Tibial nerve (tissue), 4 donors: ENCODE data around the gene AXDND1.

Experiments
- EP300 ChIP-seq, 2 donors: sonication (generic); formaldehyde crosslinking; IDR thresholded peaks; one replicate each; pipeline ENCODE4 v1.6.1; 2017; ENCODE audit warnings: antibody characterized with exemption in 2 of 2, mild to moderate bottlenecking in 1 of 2
- TF ChIP-seq, protein P1 (sequence below), 5 experiments: fragments of 200-600 bp in 3 of 5; fragments of 450-650 bp in 2 of 5; sonication (generic) in 3 of 5; IDR thresholded peaks; one replicate each; pipeline ENCODE4 v1.5.1; 2016 to 2019; ENCODE audit warnings: antibody characterized with exemption in 5 of 5, mild to moderate bottlenecking in 3 of 5, moderate library complexity in 2 of 5

DNA sequence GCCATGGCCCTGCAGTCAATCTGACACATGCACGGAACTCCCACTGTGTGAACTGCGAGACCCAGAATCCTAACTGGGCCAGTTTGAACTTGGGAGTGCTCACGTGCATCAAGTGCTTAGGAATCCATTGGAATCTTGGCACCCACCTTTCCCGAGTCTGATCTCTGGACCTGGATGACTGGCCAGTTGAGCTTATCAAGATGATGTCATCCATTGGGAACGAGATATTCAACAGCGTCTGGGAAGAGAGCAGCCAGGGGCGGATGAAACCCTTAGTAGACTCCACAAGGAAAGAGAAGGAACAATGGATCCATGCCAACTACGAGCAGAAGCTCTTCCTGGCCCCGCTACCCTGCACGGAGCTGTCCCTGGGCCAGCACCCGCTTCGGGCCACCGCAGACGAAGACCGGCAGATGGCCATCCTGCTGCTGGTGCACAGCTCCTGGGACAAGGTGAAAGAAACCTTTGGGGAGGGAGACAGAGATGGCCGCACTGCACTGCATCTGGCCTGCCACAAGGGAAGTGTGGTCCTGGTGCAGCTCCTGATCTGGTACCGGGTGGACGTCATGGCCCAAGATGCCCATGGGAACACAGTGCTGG, 222.8 kb downstream of the AXDND1 start:
- no peak for TF ChIP-seq EP300 (IDR thresholded peaks at IDR 0.05)
- TF ChIP-seq, protein P1, sequence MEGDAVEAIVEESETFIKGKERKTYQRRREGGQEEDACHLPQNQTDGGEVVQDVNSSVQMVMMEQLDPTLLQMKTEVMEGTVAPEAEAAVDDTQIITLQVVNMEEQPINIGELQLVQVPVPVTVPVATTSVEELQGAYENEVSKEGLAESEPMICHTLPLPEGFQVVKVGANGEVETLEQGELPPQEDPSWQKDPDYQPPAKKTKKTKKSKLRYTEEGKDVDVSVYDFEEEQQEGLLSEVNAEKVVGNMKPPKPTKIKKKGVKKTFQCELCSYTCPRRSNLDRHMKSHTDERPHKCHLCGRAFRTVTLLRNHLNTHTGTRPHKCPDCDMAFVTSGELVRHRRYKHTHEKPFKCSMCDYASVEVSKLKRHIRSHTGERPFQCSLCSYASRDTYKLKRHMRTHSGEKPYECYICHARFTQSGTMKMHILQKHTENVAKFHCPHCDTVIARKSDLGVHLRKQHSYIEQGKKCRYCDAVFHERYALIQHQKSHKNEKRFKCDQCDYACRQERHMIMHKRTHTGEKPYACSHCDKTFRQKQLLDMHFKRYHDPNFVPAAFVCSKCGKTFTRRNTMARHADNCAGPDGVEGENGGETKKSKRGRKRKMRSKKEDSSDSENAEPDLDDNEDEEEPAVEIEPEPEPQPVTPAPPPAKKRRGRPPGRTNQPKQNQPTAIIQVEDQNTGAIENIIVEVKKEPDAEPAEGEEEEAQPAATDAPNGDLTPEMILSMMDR (IDR thresholded peaks at IDR 0.05) = no peak
